Sigmoid colon (tissue), 4 donors: ENCODE results near the gene NFKB1.

Experiments
- EP300 ChIP-seq, 4 donors: sonication (generic); formaldehyde crosslinking; IDR thresholded peaks; one replicate each; pipeline ENCODE4 v1.6.1; 2017; ENCODE audit warnings: antibody characterized with exemption in 4 of 4
- POLR2A ChIP-seq, 2 donors: fragments of 450-650 bp; IDR thresholded peaks; one replicate each; pipeline ENCODE4 v1.6.1; 2016; ENCODE audit warnings: antibody characterized with exemption in 2 of 2, mild to moderate bottlenecking in 2 of 2, moderate library complexity in 2 of 2
- POLR2AphosphoS5 ChIP-seq, 4 donors: sonication (generic); formaldehyde crosslinking; IDR thresholded peaks; one replicate each; pipeline ENCODE4 v1.6.1; 2017; ENCODE audit warnings: antibody characterized with exemption in 4 of 4
- TF ChIP-seq, protein P1 (sequence below), 4 experiments: fragments of 450-650 bp in 3 of 4; fragments of 200-600 bp in 1 of 4; IDR thresholded peaks; one replicate each; pipeline ENCODE4 v1.5.1; 2016 to 2019; ENCODE audit warnings: antibody characterized with exemption in 4 of 4, mild to moderate bottlenecking in 3 of 4, moderate library complexity in 2 of 4

DNA sequence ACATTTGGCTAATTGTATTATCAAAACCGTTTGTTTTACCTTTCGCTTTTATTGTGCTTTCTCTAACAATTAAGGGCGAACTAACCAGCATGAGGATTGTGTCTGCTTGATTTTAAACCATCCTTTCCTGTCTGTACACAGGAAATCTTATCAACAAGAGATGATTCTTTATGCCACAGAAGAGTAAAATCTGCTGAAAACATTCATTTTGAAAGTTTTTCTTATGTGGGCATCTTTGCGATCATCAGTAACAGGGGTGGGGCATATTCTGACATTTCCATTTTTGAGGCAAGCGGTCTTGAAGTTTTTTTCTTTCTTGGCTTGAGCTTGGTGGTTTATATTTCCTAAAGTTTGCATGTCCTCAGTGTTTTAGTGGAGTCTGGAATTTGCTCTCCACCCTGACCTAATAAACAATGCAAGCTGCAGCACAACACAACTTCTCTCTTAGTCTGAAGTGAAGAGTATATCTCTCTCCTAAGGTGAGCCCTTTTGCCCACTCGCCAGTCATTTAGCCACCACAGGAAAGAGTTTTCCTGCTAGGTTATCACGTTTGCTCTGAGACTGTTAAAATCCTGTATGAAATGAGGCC lies 26.6 kb downstream of the NFKB1 start:
- TF ChIP-seq, protein P1, sequence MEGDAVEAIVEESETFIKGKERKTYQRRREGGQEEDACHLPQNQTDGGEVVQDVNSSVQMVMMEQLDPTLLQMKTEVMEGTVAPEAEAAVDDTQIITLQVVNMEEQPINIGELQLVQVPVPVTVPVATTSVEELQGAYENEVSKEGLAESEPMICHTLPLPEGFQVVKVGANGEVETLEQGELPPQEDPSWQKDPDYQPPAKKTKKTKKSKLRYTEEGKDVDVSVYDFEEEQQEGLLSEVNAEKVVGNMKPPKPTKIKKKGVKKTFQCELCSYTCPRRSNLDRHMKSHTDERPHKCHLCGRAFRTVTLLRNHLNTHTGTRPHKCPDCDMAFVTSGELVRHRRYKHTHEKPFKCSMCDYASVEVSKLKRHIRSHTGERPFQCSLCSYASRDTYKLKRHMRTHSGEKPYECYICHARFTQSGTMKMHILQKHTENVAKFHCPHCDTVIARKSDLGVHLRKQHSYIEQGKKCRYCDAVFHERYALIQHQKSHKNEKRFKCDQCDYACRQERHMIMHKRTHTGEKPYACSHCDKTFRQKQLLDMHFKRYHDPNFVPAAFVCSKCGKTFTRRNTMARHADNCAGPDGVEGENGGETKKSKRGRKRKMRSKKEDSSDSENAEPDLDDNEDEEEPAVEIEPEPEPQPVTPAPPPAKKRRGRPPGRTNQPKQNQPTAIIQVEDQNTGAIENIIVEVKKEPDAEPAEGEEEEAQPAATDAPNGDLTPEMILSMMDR (IDR thresholded peaks at IDR 0.05) = no peak
- TF ChIP-seq EP300 (IDR thresholded peaks at IDR 0.05) (no peak), POLR2A (IDR thresholded peaks at IDR 0.05) (no peak), POLR2AphosphoS5 (IDR thresholded peaks at IDR 0.05) (no peak)
